Activated CD8-positive, alpha-beta T cell treated with anti-CD3 and anti-CD28 coated beads, Interleukin-2, amount 10 ng/mL, durations not matched to agents 7 days and 5 days (primary cell): ENCODE results near the gene GINS2. TPM values are rescaled to one million over a fixed set of nuclear protein-coding genes. Genes with fewer than 3 reads are reported as not detected.

Source experiments
- ATAC-seq: fragments of 150-1000 bp; cut with Tn5 transposase; one replicate; pipeline ENCODE4 v1.10.0; 2021; ENCODE audit warnings: moderate library complexity
- CTCF ChIA-PET: fragments of 350-600 bp; sonication (Branson Sonifier 250); formaldehyde crosslinking; loops from one replicate; lab custom pipeline; 2021; ENCODE audit warnings: antibody characterized with exemption; lab: Charles Lee
- POLR2A ChIA-PET: fragments of 350-600 bp; sonication (Branson Sonifier 250); formaldehyde crosslinking; loops from one replicate; lab custom pipeline; 2021; ENCODE audit warnings: antibody characterized with exemption; lab: Charles Lee
- DNase-seq: peaks from one replicate; pipeline ENCODE4 v3.0.0-alpha.2; 2020
- H3K27ac Mint-ChIP-seq: one replicate; pipeline ENCODE4 v1.8.0; 2021; ENCODE audit warnings: mild to moderate bottlenecking, mixed read lengths
- H3K27me3 Mint-ChIP-seq: one replicate; pipeline ENCODE4 v1.8.0; 2021; ENCODE audit warnings: low read depth, mixed read lengths
- H3K36me3 Mint-ChIP-seq: one replicate; pipeline ENCODE4 v1.8.0; 2021; ENCODE audit warnings: low read depth, mixed read lengths
- H3K4me1 Mint-ChIP-seq: one replicate; pipeline ENCODE4 v1.8.0; 2021; ENCODE audit warnings: low read depth, mixed read lengths
- H3K4me3 Mint-ChIP-seq: one replicate; pipeline ENCODE4 v1.8.0; 2021; ENCODE audit warnings: mild to moderate bottlenecking, mixed read lengths
- H3K9me3 Mint-ChIP-seq: one replicate; pipeline ENCODE4 v1.8.0; 2022; ENCODE audit warnings: mixed read lengths; ENCODE audit not compliant: insufficient read depth
- total RNA-seq, 2 experiments: library from RNA; stranded (reverse); gene quantifications; one replicate each; pipeline ENCODE4 v1.2.3, GENCODE V29; 2021

Gene GINS2
- total RNA-seq, 2 experiments from 2014 or later, result 51.3 to 53.5 TPM

GRCh38 chr16:85699628-85700027 is 10.9 kb upstream of the GINS2 start:
- DNase-seq, result no peak
- H3K27me3 Mint-ChIP-seq, result peaks cover 8% of the 10 kb centered on the region

GRCh38 chr16:85698935-85699558 is 10.3 kb upstream of the GINS2 start:
- Mint-ChIP-seq H3K4me1 (no peaks in the 10 kb centered on the region), H3K4me3 (no peak overlapping the region), H3K27ac (no peak overlapping the region), H3K27me3 (peaks cover 8% of the 10 kb centered on the region), H3K36me3 (no peaks in the 10 kb centered on the region), H3K9me3 (no peaks in the 10 kb centered on the region)
- POLR2A ChIA-PET, result no interaction called here
- CTCF ChIA-PET, result no interaction called here
- DNase-seq (no peak), ATAC-seq (no peak)

More at GRCh38 chr16:85699628-85700027, 10.9 kb upstream of the GINS2 start:
- Mint-ChIP-seq H3K9me3 (no peaks in the 10 kb centered on the region), H3K4me3 (no peak overlapping the region), H3K36me3 (no peaks in the 10 kb centered on the region), H3K4me1 (no peaks in the 10 kb centered on the region), H3K27ac (no peak overlapping the region)
- ATAC-seq, result no peak
- POLR2A ChIA-PET, result no interaction called here
- CTCF ChIA-PET, result no interaction called here

- no peak for ATAC-seq
- CTCF ChIA-PET, result no interaction called here
- no peak for DNase-seq
- Mint-ChIP-seq H3K27ac (no peak overlapping the region), H3K4me1 (no peaks in the 10 kb centered on the region), H3K36me3 (no peaks in the 10 kb centered on the region), H3K4me3 (no peak overlapping the region), H3K9me3 (no peaks in the 10 kb centered on the region), H3K27me3 (peaks cover 8% of the 10 kb centered on the region)
- POLR2A ChIA-PET, result no interaction called here
Observed at GRCh38 chr16:85698459-85698891, 9.7 kb upstream of the GINS2 start.

- Mint-ChIP-seq H3K9me3 (no peaks in the 10 kb centered on the region), H3K36me3 (no peaks in the 10 kb centered on the region), H3K27ac (no peak overlapping the region), H3K27me3 (peaks cover 10% of the 10 kb centered on the region), H3K4me1 (no peaks in the 10 kb centered on the region), H3K4me3 (no peak overlapping the region)
- DNase-seq (no peak), ATAC-seq (no peak)
- POLR2A ChIA-PET, result no interaction called here
- CTCF ChIA-PET, result no interaction called here
Observed at GRCh38 chr16:85697431-85697830, 8.7 kb upstream of the GINS2 start.

GRCh38 chr16:85696781-85697180 is 8.0 kb upstream of the GINS2 start:
- POLR2A ChIA-PET, result no interaction called here
- H3K4me3 Mint-ChIP-seq, result no peak overlapping the region
- peaks cover 12% of the 10 kb centered on the region for H3K27me3 Mint-ChIP-seq
- no peak overlapping the region for H3K27ac Mint-ChIP-seq
- no peaks in the 10 kb centered on the region for H3K4me1 Mint-ChIP-seq
- H3K9me3 Mint-ChIP-seq, result no peaks in the 10 kb centered on the region
- CTCF ChIA-PET, result no interaction called here
- DNase-seq, result no peak
- no peak for ATAC-seq
- H3K36me3 Mint-ChIP-seq, result no peaks in the 10 kb centered on the region

GRCh38 chr16:85695196-85696128 is 6.7 kb upstream of the GINS2 start:
- H3K4me1 Mint-ChIP-seq, result no peaks in the 10 kb centered on the region
- H3K27ac Mint-ChIP-seq, result no peak overlapping the region
- H3K36me3 Mint-ChIP-seq, result no peaks in the 10 kb centered on the region
- ATAC-seq (no peak), DNase-seq (no peak)
- ChIA-PET POLR2A (no interaction called here), CTCF (no interaction called here)
- H3K27me3 Mint-ChIP-seq, result peaks cover 19% of the 10 kb centered on the region
- H3K4me3 Mint-ChIP-seq, result no peak overlapping the region
- no peaks in the 10 kb centered on the region for H3K9me3 Mint-ChIP-seq

- Mint-ChIP-seq H3K4me3 (no peak overlapping the region), H3K9me3 (no peaks in the 10 kb centered on the region), H3K27me3 (peaks cover 13% of the 10 kb centered on the region), H3K27ac (no peak overlapping the region), H3K4me1 (peaks cover 19% of the 10 kb centered on the region), H3K36me3 (peaks cover 15% of the 10 kb centered on the region)
- DNase-seq (no peak), ATAC-seq (no peak)
- ChIA-PET POLR2A (no interaction called here), CTCF (interaction anchor here (0.6 kb wide), 1 partner anchor 38 kb away, joined by 3 read pairs; no protein-coding TSS in a partner anchor)
Observed at GRCh38 chr16:85690469-85691064, 1.8 kb upstream of the GINS2 start.

- Mint-ChIP-seq H3K27ac (no peak overlapping the region), H3K4me1 (peaks cover 24% of the 10 kb centered on the region), H3K36me3 (peaks cover 16% of the 10 kb centered on the region), H3K27me3 (peaks cover 13% of the 10 kb centered on the region), H3K9me3 (no peaks in the 10 kb centered on the region), H3K4me3 (peak overlapping the region; percentile 40)
- ATAC-seq (no peak), DNase-seq (no peak)
- ChIA-PET POLR2A (no interaction called here), CTCF (no interaction called here)
Observed at GRCh38 chr16:85689950-85690320, 1.2 kb upstream of the GINS2 start.

- peak overlapping the region; percentile 71 for H3K4me3 Mint-ChIP-seq
- ATAC-seq (no peak), DNase-seq (no peak)
- peaks cover 24% of the 10 kb centered on the region for H3K4me1 Mint-ChIP-seq
- H3K9me3 Mint-ChIP-seq, result no peaks in the 10 kb centered on the region
- H3K27ac Mint-ChIP-seq, result no peak overlapping the region
- POLR2A ChIA-PET, result no interaction called here
- H3K27me3 Mint-ChIP-seq, result peaks cover 13% of the 10 kb centered on the region
- H3K36me3 Mint-ChIP-seq, result peaks cover 17% of the 10 kb centered on the region
- CTCF ChIA-PET, result interaction anchor here (1.0 to 1.1 kb wide), 2 partner anchors 32 to 74 kb away, joined by 3 to 7 read pairs; no protein-coding TSS in a partner anchor
Observed at GRCh38 chr16:85689285-85689949, 663 bp upstream of the GINS2 start.

GRCh38 chr16:85687651-85688471 is 893 bp downstream of the GINS2 start:
- DNase-seq, result peak; percentile 30
- H3K27ac Mint-ChIP-seq, result peak overlapping the region; percentile 82
- POLR2A ChIA-PET, result no interaction called here

More at GRCh38 chr16:85687651-85688471, 893 bp downstream of the GINS2 start:
- Mint-ChIP-seq H3K36me3 (peaks cover 24% of the 10 kb centered on the region), H3K4me3 (peak overlapping the region; percentile 85), H3K27me3 (peaks cover 13% of the 10 kb centered on the region), H3K4me1 (peaks cover 24% of the 10 kb centered on the region), H3K9me3 (no peaks in the 10 kb centered on the region)
- ATAC-seq, result no peak
- CTCF ChIA-PET, result interaction anchor here (1.1 kb wide), 1 partner anchor 72 kb away, joined by 7 read pairs; no protein-coding TSS in a partner anchor
